Ovary (tissue), 3 donors: ENCODE results near the gene RTF2.

Experiments used
- EP300 ChIP-seq: sonication (generic); formaldehyde crosslinking; IDR thresholded peaks from one replicate; pipeline ENCODE4 v1.6.1; 2017; ENCODE audit warnings: antibody characterized with exemption
- POLR2A ChIP-seq: fragments of 450-650 bp; IDR thresholded peaks from one replicate; pipeline ENCODE4 v1.6.1; 2017; ENCODE audit warnings: antibody characterized with exemption, mild to moderate bottlenecking, moderate library complexity
- TF ChIP-seq, protein P1 (sequence below), 3 donors: fragments of 450-650 bp in 2 of 3; fragments of 200-600 bp in 1 of 3; IDR thresholded peaks; one replicate each; pipeline versions ENCODE4 v1.5.1 to v1.8.0; 2016 to 2022; ENCODE audit warnings: antibody characterized with exemption in 3 of 3, mild to moderate bottlenecking in 1 of 3
- donor health status: DM: no; HTN: no; CAD: no.

DNA sequence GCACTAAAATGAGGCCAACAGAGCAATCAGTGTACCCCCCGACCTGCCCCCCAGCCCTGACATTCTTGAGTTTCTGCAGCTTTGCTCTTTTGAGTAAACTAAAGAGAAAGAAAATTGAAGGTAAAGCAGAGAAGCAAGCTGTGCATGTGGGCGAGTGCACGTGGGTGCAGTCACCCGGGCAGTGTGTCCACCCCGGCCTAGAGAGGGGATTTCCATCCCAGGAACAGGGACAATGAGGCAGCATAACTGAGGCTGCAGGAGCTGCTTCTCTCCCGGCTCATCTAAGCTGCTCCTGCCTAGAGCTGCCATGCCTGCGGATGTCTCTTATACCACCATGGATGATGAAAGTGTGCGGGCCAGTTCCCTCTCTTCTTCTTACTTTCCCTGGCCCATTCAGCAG lies 39.5 kb upstream of the RTF2 start:
- no peak for TF ChIP-seq POLR2A
- TF ChIP-seq, protein P1, sequence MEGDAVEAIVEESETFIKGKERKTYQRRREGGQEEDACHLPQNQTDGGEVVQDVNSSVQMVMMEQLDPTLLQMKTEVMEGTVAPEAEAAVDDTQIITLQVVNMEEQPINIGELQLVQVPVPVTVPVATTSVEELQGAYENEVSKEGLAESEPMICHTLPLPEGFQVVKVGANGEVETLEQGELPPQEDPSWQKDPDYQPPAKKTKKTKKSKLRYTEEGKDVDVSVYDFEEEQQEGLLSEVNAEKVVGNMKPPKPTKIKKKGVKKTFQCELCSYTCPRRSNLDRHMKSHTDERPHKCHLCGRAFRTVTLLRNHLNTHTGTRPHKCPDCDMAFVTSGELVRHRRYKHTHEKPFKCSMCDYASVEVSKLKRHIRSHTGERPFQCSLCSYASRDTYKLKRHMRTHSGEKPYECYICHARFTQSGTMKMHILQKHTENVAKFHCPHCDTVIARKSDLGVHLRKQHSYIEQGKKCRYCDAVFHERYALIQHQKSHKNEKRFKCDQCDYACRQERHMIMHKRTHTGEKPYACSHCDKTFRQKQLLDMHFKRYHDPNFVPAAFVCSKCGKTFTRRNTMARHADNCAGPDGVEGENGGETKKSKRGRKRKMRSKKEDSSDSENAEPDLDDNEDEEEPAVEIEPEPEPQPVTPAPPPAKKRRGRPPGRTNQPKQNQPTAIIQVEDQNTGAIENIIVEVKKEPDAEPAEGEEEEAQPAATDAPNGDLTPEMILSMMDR (IDR thresholded peaks at IDR 0.05) = no peak
- no peak for TF ChIP-seq EP300
